Measurements from ENCODE around the gene ME3.

GRCh38 chr11:86443415-86443814 is 229.0 kb downstream of the ME3 start:
- no peak for TF ChIP-seq CTCF (IDR thresholded peaks at IDR 0.05)
- no peak for TF ChIP-seq POLR2A (IDR thresholded peaks at IDR 0.05)
